Activated CD4-positive, CD25-positive, alpha-beta regulatory T cell (primary cell): ENCODE results near the gene BMERB1.

Experiments
- DNase-seq, 4 experiments: peaks; one replicate each; lab custom pipeline; 2025; lab: John Stamatoyannopoulos, UW

Gene BMERB1

DNA sequence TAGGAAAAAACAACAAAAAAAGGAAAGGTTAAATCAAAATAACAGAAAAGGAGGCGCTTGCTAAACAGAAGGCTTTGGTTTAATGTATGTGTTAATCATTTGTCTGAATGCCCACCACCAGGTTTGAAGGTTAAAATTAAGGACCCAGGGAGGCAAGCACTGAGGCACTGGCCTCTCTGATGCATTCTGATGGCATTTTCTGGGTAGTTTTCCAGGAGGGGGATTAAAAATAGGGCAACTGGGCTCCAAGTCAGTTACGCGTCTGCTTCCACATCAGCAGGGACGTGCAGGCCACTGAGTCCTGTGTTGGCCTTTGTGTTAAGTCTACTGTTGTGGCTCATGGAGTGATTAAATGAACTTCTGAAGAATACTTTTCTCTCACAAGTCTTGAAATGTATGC lies 181.6 kb downstream of the BMERB1 start:
- DNase-seq = no peak

DNA sequence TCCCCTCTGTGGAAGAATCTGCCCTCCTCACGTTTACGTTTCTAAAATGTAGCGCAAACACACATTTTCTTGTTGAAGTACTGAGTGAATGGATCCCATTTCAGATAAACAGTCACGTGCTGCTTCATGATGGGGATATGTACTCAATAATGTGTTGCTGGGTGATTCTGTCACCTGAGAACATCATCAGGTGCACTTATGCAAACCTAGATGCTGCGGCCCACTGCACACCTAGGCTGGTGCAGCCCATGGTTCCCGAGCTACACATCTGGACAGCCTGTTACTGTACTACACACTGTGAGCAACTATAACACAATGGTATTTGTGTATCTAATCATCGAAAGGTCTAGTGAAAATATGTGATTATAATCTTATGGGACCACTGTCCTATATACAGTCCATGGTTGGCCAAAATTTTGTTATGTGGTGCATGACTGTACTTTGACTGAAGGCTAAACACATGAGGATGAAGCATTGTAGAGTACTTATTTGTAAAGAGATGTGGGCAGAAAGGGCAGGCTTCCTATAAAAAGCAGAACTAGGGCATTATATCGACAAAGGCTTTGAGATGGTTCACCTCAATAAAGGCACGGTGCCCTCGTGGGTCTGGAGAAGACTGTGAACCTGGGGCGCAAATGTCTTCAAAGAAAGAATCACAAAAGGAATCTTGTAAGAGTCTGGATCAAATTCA lies 182.2 kb downstream of the BMERB1 start:
- DNase-seq = no peak

GRCh38 chr16:15617901-15618300 lies 183.5 kb downstream of the BMERB1 start:
- no peak for DNase-seq

GRCh38 chr16:15618392-15618791 lies 184.0 kb downstream of the BMERB1 start:
- DNase-seq = no peak

GRCh38 chr16:15620611-15621195 lies 186.3 kb downstream of the BMERB1 start:
- no peak for DNase-seq

DNA sequence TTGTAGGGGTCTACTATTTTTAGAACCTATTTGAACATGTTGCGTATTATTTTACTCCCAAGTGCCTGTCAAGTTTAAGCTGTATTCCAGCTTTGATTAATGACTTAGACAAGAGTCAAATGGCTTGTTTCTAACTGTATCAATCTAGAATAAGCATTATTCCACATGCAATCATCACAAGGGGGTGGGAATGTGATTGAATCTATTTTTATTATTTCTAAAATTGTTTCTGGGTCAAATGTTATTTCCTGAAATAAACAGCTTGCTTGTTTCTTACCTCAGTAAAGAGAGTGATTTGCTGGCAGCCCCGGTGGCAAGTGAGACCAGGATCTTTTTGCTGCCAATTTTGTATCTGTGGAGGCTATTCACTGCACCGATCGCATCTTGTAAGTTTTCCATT lies 187.1 kb downstream of the BMERB1 start:
- no peak for DNase-seq

DNA sequence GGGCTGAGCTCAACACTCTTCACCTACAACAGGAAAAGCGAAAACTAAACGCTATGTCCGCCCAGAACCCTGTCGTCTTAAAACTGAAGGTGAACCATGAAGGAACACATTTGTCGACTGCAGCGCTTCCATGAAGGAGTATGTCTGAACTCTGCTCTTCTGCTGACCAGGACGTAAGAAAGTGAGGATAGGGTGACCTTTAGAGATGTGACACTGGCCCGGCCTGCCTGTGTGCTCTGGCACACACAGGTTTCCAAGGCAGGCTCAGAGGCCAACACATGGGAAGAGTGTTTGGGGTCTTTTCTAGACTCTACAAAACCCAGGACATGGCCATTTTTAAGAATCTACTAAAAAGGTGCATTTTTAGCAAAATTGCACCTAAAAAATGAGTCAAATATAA lies 187.5 kb downstream of the BMERB1 start:
- no peak for DNase-seq

GRCh38 chr16:15631730-15632409 lies 197.5 kb downstream of the BMERB1 start:
- DNase-seq = no peak

- no peak for DNase-seq
These were observed 201.5 kb downstream of the BMERB1 start for GRCh38 chr16:15635926-15636325.

- no peak for DNase-seq
These were observed 202.0 kb downstream of the BMERB1 start for GRCh38 chr16:15636392-15636873.
